Measurements from ENCODE around the gene DHRSX.
"Not testable (repeated sequence)": the region's sequence is repeated elsewhere in the genome, so short reads cannot be mapped to it uniquely, and the experiment has no call there.

The DHRSX gene

DNA sequence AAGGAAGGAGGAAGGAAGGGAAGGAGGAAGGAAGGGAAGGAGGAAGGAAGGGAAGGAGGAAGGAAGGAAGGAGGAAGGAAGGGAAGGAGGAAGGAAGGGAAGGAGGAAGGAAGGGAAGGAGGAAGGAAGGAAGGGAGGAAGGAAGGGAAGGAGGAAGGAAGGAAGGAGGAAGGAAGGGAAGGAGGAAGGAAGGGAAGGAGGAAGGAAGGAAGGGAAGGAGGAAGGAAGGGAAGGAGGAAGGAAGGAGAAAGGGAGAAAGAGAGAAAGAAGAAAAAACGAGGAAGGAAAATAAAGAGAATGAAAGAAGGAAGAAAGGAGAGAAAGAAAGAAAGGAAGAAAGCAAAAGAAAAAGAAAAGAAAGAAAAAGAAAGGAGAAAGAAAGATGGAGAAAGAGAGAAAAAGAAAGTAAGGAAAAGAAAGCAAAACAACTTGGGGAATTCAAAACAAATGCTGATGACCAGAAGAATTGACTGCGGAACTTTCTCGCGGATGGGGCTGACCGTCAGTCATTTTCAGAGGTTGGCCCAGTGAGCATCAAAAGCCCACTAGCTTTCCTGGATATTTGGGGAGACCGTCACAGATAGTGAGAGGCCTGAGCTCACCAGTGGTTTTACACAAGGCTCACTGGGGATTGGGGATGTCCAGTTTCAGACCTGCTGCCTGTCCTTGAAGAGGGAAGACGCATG is 286.5 kb downstream of the DHRSX start:
- Mint-ChIP-seq H3K27ac (peak overlapping the region in 1 of 2 donors; percentile 56), H3K9me3 (peaks cover 25 to 27% of the 10 kb centered on the region in 2 donors)
- H3K36me3 Mint-ChIP-seq (ENCODE audit: insufficient read depth); H3K4me1 Mint-ChIP-seq (ENCODE audit: low read depth in 2 of 2); ATAC-seq (replicated peaks); H3K4me3 Mint-ChIP-seq; H3K27me3 Mint-ChIP-seq; DNase-seq: not testable (repeated sequence)

DNA sequence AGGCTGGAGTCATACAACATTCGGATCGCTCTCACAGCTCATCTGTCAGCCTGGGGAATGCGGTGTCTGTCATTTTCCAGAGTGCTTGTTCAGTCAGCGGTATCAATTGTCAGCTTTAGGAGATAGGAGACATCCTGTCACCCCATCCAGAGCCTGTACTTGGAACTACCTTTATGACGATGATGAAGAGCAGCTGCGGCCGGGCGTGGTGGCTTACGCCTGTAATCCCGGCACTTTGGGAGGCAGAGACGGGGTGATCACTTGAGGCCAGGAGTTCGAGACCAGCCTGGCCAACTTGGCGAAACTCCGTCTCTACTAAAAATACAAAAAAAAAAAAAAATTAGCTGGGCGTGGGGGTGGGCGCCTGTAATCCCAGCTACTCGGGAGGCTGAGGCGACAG is 289.1 kb downstream of the DHRSX start:
- not testable (repeated sequence) for H3K4me1 Mint-ChIP-seq (ENCODE audit: low read depth in 2 of 2); DNase-seq; ATAC-seq (replicated peaks); H3K4me3 Mint-ChIP-seq; H3K36me3 Mint-ChIP-seq (ENCODE audit: insufficient read depth); H3K27me3 Mint-ChIP-seq; H3K27ac Mint-ChIP-seq
- H3K9me3 Mint-ChIP-seq, result peaks cover 18 to 25% of the 10 kb centered on the region in 2 donors

DNA sequence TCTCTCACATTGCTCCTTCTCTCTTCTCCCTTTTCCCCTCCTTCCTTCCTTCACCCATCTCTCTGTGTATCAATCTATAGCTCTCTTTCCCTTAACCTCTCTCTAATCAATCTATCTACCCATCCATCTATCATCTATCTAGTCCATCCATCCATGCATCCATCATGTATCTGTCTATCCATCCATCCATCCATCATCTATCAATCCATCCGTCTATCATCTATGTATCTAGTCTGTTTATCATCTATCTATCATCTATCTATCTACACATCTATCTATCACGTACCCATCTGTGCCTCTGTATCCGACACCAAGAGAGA is 307.5 kb downstream of the DHRSX start:
- H3K36me3 Mint-ChIP-seq (ENCODE audit: insufficient read depth), result no peaks in the 10 kb centered on the region
- H3K27me3 Mint-ChIP-seq, result no peaks in the 10 kb centered on the region
- H3K27ac Mint-ChIP-seq, result no peak overlapping the region
- H3K4me3 Mint-ChIP-seq, result no peak overlapping the region
- DNase-seq (no peak), ATAC-seq (replicated peaks) (no peak)
- H3K4me1 Mint-ChIP-seq (ENCODE audit: low read depth in 2 of 2), result no peaks in the 10 kb centered on the region
- H3K9me3 Mint-ChIP-seq, result peaks cover 6 to 17% of the 10 kb centered on the region in 2 donors

DNA sequence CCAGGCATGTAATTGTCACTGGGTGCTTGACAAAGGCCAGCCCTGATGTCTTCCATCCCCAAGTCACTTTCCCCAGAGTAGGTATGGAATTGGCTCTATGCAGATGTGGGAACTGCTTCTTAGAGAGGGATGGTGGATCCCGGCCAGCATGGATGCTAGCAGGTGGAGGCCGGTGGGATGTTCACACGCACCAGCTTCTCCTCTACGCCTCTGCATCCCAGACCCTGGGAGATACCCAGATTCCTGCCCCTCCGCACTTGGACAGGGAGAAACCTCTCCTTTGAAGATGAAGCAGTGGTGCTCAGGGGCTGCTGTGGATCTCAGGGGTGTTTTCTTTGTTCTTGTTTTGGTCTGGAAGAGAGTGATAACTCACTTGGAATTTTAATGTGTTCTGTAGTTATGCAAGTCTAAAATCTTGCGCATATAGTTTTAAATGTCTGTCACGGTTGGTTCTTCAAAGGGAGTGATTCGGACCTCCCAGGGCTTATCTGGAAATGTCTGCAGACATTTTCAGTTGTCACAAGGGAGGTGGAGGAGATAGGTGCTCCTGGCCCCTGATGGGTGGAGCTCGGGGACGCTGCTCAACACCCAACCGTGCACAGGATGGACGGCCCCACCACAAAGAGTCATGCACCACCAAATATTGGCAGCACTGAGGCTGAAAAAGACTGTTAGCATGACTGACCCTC is 308.0 kb downstream of the DHRSX start:
- Mint-ChIP-seq H3K9me3 (peaks cover 6 to 22% of the 10 kb centered on the region in 2 donors), H3K27ac (no peak overlapping the region), H3K36me3 (ENCODE audit: insufficient read depth) (peaks cover 3% of the 10 kb centered on the region), H3K4me1 (ENCODE audit: low read depth in 2 of 2) (no peaks in the 10 kb centered on the region), H3K27me3 (no peaks in the 10 kb centered on the region), H3K4me3 (no peak overlapping the region)
- ATAC-seq (replicated peaks) (no peak), DNase-seq (no peak)

DNA sequence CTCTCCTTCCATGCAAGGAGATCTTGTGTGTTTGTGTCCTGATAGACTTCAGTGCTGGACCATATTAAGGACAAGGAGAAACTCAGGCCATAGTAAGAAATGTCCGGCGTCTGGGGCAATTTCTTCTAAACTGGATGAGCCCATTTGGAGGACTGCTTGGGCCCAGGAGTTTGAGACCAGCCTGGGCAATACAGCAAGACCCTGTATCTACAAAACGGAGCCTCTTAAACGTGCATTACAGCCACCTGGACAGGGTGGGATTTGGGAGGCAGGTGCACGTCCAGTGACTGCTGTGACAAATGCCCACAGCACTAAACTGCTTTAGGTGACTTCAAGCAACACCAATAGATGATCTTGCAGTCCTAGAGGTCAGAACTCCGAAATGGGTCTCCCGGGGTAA is 311.9 kb downstream of the DHRSX start:
- Mint-ChIP-seq H3K4me1 (ENCODE audit: low read depth in 2 of 2) (no peaks in the 10 kb centered on the region), H3K9me3 (peaks cover 6 to 19% of the 10 kb centered on the region in 2 donors), H3K27ac (no peak overlapping the region), H3K27me3 (no peaks in the 10 kb centered on the region), H3K36me3 (ENCODE audit: insufficient read depth) (peaks cover 3% of the 10 kb centered on the region), H3K4me3 (no peak overlapping the region)
- DNase-seq (no peak), ATAC-seq (replicated peaks) (no peak)

DNA sequence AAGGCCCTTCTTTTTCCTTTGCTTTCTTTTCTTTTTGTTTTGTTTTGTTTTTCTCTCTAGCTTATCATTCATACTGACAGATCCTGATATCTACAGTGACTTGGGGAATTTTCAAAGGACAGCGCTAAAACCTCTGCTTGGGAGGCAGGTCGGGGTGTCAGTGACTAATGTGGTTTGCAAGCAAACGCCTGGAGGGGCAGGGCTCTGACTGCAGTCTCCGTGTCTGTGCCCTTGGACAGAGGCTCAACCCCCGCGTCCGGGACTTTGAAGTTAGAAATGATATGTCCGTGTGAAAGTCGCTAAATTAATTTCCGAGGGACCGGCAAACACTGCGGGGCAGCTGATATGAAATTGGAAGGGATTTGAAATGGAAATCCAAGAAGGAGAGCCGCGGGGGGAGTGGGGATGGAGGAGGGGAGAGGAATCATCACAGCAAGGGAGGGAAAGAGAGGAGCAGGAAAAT is 312.4 kb downstream of the DHRSX start:
- ATAC-seq (replicated peaks) (no peak), DNase-seq (no peak)
- Mint-ChIP-seq H3K4me3 (no peak overlapping the region), H3K9me3 (peaks cover 6 to 15% of the 10 kb centered on the region in 2 donors), H3K27me3 (no peaks in the 10 kb centered on the region), H3K36me3 (ENCODE audit: insufficient read depth) (peaks cover 3% of the 10 kb centered on the region), H3K27ac (no peak overlapping the region), H3K4me1 (ENCODE audit: low read depth in 2 of 2) (no peaks in the 10 kb centered on the region)

DNA sequence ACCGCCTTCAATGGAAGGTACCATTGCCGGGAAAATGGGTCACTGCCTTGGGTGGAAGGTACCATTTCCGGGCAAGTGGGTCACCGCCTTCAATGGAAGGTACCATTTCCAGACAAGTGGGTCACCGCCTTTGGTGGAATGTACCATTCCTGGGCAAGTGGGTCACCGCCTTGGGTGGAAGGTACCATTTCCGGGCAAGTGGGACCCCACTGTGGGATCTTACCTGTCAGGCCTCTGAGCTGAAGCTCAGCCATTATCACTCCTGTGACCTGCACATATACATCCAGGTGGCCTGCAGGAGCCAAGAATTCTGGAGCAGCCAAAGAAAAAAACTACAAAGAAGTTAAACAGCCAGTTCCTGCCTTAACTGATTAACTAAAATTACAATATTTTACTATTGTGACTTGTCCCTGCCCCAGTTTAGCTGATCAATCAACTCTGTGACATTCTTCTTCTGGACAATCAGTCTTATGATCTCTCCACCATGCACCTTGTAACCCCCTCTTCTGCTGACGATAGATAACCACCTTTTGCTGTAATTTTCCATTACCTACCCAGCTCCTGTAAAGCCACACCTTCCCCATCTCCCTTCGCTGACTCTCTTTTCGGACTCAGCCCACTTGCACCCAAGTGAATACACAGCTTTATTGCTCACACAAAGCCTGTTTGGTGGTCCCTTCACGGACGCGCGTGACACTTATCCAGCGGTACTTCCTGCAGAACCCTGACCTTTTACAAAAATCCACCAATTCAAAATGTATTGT is 313.2 kb downstream of the DHRSX start:
- H3K4me1 Mint-ChIP-seq (ENCODE audit: low read depth in 2 of 2), result no peaks in the 10 kb centered on the region

DNA sequence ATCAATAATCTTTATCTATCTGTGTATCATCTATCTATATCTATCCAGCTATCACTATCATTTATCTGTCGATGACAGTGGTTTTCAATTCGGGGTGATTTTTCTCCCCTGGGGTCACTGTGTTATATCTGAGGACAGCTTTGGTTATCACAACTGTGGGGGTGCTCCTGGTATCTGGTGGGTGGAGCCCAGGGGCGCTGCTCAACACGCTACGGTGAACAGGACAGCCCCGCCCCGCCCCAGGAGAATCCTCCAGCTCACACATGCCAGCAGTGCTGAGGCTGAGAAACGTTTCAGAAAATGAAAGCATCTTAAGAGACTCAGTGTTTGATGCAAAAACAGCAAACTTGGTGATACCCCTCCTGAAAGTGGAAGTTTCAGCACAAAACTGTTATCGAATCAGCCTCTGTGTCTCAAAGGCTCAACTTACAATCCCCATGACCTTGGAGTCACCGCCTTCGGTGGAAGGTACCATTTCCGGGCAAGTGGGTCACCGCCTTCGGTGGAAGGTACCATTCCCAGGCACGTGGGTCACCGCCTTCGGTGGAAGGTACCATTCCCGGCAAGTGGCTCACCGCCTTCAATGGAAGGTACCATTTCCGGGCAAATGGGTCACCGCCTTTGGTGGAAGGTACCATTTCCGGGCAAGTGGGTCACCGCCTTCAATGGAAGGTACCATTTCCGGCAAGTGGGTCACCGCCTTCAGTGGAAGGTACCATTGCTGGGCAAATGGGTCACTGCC is 315.3 kb downstream of the DHRSX start:
- peaks cover 2 to 10% of the 10 kb centered on the region in 2 donors for H3K9me3 Mint-ChIP-seq
- ATAC-seq (replicated peaks), result no peak

More for the DNA sequence above, 313.2 kb downstream of the DHRSX start:
- DNase-seq, result no peak
- no peak overlapping the region for H3K27ac Mint-ChIP-seq
- H3K9me3 Mint-ChIP-seq, result peaks cover 4 to 10% of the 10 kb centered on the region in 2 donors
- H3K36me3 Mint-ChIP-seq (ENCODE audit: insufficient read depth), result peaks cover 3% of the 10 kb centered on the region
- no peak overlapping the region for H3K4me3 Mint-ChIP-seq
- no peak for ATAC-seq (replicated peaks)
- no peaks in the 10 kb centered on the region for H3K27me3 Mint-ChIP-seq

DNA sequence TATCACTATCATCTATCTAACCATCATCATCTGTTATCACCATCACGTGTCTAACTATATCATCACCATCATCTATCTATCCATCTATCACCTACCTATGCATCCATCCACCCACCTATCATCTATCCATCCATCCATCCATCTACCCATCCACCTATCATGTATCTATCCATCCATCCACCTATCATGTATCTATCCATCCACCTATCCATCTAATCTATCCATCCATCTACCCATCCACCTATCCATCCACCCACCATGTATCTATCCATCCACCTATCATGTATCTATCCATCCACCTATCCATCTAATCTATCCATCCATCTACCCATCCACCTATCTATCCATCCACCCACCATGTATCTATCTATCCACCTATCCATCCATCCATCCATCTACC is 316.7 kb downstream of the DHRSX start:
- no peak overlapping the region for H3K27ac Mint-ChIP-seq
- no peak overlapping the region for H3K4me3 Mint-ChIP-seq
- DNase-seq (no peak), ATAC-seq (replicated peaks) (no peak)
- peaks cover 2 to 10% of the 10 kb centered on the region in 2 donors for H3K9me3 Mint-ChIP-seq
- H3K4me1 Mint-ChIP-seq (ENCODE audit: low read depth in 2 of 2), result no peaks in the 10 kb centered on the region
- H3K36me3 Mint-ChIP-seq (ENCODE audit: insufficient read depth), result peaks cover 3% of the 10 kb centered on the region
- no peaks in the 10 kb centered on the region for H3K27me3 Mint-ChIP-seq

More for the DNA sequence above, 315.3 kb downstream of the DHRSX start:
- Mint-ChIP-seq H3K4me3 (no peak overlapping the region), H3K27ac (no peak overlapping the region), H3K27me3 (no peaks in the 10 kb centered on the region), H3K36me3 (ENCODE audit: insufficient read depth) (peaks cover 3% of the 10 kb centered on the region), H3K4me1 (ENCODE audit: low read depth in 2 of 2) (no peaks in the 10 kb centered on the region)
- DNase-seq, result no peak

DNA sequence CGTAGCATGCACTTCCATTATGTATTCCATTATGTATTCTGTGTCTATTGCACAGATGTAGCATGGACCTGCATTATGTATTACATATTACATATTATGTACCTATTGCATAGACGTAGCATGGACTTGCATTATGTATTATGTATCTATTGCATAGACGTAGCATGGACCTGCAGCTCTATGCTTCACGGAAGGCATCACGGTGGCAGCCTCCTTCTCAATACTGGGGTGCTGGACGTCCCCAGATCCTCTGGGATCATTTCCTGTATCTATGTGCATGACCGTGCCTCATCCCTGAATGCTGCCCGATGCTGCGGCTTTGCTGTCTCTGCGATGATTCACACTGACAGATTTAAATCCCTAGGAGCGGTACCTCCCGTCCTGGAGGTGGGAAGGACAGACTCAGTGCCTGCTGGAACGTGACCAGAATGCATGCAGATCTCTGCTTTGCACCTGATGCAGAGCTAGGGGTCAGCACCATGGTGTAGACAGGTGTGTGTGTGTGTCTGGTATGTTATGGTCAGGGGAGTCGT is 317.5 kb downstream of the DHRSX start:
- H3K9me3 Mint-ChIP-seq, result peaks cover 2 to 7% of the 10 kb centered on the region in 2 donors
- H3K27ac Mint-ChIP-seq, result no peak overlapping the region

DNA sequence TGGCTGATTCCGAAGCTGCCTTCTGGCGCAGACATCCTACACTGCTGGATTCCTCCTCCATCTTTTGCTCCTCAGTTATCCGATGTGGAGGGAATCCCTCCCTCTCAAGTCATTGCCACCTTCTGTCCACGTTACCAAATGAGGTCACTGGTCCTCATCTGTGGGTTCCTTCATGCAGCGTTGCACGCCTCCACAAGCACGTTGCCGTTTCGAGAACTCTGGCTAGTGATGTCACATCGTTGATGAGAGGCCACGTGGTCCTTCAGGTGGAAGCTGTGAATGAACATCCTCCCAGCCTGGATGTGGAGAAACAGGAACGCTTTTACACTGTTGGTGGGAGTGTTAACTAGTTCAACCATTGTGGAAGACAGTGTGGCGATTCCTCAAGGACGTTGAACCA is 323.2 kb downstream of the DHRSX start:
- Mint-ChIP-seq H3K27ac (no peak overlapping the region), H3K27me3 (no peaks in the 10 kb centered on the region), H3K9me3 (peaks cover 6 to 7% of the 10 kb centered on the region in 2 donors), H3K36me3 (ENCODE audit: insufficient read depth) (no peaks in the 10 kb centered on the region), H3K4me1 (ENCODE audit: low read depth in 2 of 2) (no peaks in the 10 kb centered on the region), H3K4me3 (no peak overlapping the region)
- no peak for ATAC-seq (replicated peaks)
- no peak for DNase-seq

More for the DNA sequence above, 317.5 kb downstream of the DHRSX start:
- DNase-seq, result no peak
- no peak for ATAC-seq (replicated peaks)
- Mint-ChIP-seq H3K27me3 (no peaks in the 10 kb centered on the region), H3K4me3 (no peak overlapping the region), H3K4me1 (ENCODE audit: low read depth in 2 of 2) (no peaks in the 10 kb centered on the region), H3K36me3 (ENCODE audit: insufficient read depth) (peaks cover 3% of the 10 kb centered on the region)

DNA sequence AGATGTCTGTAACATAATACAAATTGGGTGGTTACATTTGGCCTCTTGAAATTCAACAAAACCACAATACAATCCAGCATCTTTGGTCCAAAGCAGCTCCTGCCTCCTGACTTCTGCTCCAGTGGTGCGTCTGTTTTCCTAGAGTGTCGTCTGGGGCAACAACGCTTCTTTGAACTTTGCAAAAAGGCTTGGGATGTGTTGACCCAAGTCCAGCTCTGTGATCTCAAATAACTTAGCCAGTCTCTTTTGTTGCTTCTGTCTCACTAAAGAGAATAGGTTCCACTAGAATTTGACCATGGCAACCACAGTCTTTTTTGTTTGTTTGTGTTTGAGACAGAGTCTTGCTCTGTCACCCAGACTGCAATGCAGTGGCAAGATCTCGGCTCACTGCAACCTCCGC is 324.0 kb downstream of the DHRSX start:
- DNase-seq (no peak), ATAC-seq (replicated peaks) (no peak)
- peaks cover 7% of the 10 kb centered on the region in 2 donors for H3K9me3 Mint-ChIP-seq
- no peak overlapping the region for H3K4me3 Mint-ChIP-seq
- H3K4me1 Mint-ChIP-seq (ENCODE audit: low read depth in 2 of 2), result no peaks in the 10 kb centered on the region
- H3K27me3 Mint-ChIP-seq, result no peaks in the 10 kb centered on the region
- H3K27ac Mint-ChIP-seq, result no peak overlapping the region
- H3K36me3 Mint-ChIP-seq (ENCODE audit: insufficient read depth), result no peaks in the 10 kb centered on the region

DNA sequence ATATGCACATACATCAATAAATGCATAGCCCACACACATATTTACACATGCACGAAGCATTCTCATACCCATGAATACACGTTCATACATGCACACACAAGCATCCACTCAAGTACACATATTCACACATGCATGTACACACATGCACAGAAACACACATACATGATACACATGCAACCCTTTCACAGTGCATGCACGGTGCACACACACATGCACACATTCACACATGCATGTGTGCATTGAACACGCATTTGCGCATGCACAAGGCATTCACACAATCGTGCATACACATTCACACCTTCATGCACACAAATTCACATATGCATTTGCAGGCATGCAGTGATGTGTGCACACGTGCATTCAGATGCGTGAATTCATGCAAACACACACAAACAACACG is 324.5 kb downstream of the DHRSX start:
- ATAC-seq (replicated peaks) (no peak), DNase-seq (no peak)
- Mint-ChIP-seq H3K27ac (no peak overlapping the region), H3K36me3 (ENCODE audit: insufficient read depth) (no peaks in the 10 kb centered on the region), H3K4me1 (ENCODE audit: low read depth in 2 of 2) (no peaks in the 10 kb centered on the region), H3K4me3 (no peak overlapping the region), H3K9me3 (peaks cover 7 to 10% of the 10 kb centered on the region in 2 donors), H3K27me3 (no peaks in the 10 kb centered on the region)

Measured in effector memory CD8-positive, alpha-beta T cell (primary cell).